Liver (tissue), 3 donors: ENCODE data around the gene CDH20.

ENCODE experiments used
- CTCF ChIP-seq: fragments of 150-350 bp; IDR thresholded peaks from 2 replicates; pipeline ENCODE4 v1.5.1; 2017; ENCODE audit warnings: improper control_type of control experiment, low read depth, low read length; ENCODE audit not compliant: missing input control
- FOXA1 ChIP-seq: IDR thresholded peaks from 2 replicates; pipeline ENCODE4 v1.6.1; 2016; ENCODE audit warnings: antibody characterized with exemption
- GABPA ChIP-seq, 2 donors: IDR thresholded peaks in 1 of 2; conservative IDR thresholded peaks in 1 of 2; 2 replicates each; pipeline ENCODE4 v1.6.1; 2016; ENCODE audit warnings: antibody characterized with exemption in 2 of 2, mild to moderate bottlenecking in 1 of 2, moderate library complexity in 1 of 2
- JUND ChIP-seq, 2 donors: IDR thresholded peaks; 2 replicates each; pipeline ENCODE4 v1.6.1; 2016; ENCODE audit warnings: antibody characterized with exemption in 2 of 2
- RAD21 ChIP-seq, 2 donors: IDR thresholded peaks; 2 replicates each; pipeline ENCODE4 v1.6.1; 2016; ENCODE audit warnings: antibody characterized with exemption in 2 of 2, mild to moderate bottlenecking in 2 of 2
- RXRA ChIP-seq, 2 donors: IDR thresholded peaks; 2 replicates each; pipeline ENCODE4 v1.6.1; 2017 to 2018; ENCODE audit warnings: antibody characterized with exemption in 2 of 2, mild to moderate bottlenecking in 1 of 2
- SP1 ChIP-seq: IDR thresholded peaks from 2 replicates; pipeline ENCODE4 v1.6.1; 2018; ENCODE audit warnings: antibody characterized with exemption, mild to moderate bottlenecking
- TAF1 ChIP-seq: conservative IDR thresholded peaks from 2 replicates; pipeline ENCODE4 v1.6.1; 2016; ENCODE audit warnings: antibody characterized with exemption, mild to moderate bottlenecking
- TF ChIP-seq, protein P1 (sequence below): IDR thresholded peaks from 2 replicates; pipeline ENCODE4 v1.6.1; 2016; ENCODE audit warnings: antibody characterized with exemption, mild to moderate bottlenecking
- TF ChIP-seq, protein P2 (sequence below): IDR thresholded peaks from 2 replicates; pipeline ENCODE4 v1.6.1; 2016; ENCODE audit warnings: antibody characterized with exemption
- donor health status: healthy.
- donor health status: healthy.

- TF ChIP-seq CTCF (no peak), GABPA (IDR thresholded peaks at IDR 0.05 in 1 of 2, conservative IDR thresholded peaks at IDR 0.05 in 1 of 2) (no peak), RAD21 (IDR thresholded peaks at IDR 0.05) (no peak), FOXA1 (no peak), RXRA (IDR thresholded peaks at IDR 0.05) (no peak), SP1 (no peak), TAF1 (no peak), JUND (IDR thresholded peaks at IDR 0.05) (no peak)
- TF ChIP-seq, protein P1, sequence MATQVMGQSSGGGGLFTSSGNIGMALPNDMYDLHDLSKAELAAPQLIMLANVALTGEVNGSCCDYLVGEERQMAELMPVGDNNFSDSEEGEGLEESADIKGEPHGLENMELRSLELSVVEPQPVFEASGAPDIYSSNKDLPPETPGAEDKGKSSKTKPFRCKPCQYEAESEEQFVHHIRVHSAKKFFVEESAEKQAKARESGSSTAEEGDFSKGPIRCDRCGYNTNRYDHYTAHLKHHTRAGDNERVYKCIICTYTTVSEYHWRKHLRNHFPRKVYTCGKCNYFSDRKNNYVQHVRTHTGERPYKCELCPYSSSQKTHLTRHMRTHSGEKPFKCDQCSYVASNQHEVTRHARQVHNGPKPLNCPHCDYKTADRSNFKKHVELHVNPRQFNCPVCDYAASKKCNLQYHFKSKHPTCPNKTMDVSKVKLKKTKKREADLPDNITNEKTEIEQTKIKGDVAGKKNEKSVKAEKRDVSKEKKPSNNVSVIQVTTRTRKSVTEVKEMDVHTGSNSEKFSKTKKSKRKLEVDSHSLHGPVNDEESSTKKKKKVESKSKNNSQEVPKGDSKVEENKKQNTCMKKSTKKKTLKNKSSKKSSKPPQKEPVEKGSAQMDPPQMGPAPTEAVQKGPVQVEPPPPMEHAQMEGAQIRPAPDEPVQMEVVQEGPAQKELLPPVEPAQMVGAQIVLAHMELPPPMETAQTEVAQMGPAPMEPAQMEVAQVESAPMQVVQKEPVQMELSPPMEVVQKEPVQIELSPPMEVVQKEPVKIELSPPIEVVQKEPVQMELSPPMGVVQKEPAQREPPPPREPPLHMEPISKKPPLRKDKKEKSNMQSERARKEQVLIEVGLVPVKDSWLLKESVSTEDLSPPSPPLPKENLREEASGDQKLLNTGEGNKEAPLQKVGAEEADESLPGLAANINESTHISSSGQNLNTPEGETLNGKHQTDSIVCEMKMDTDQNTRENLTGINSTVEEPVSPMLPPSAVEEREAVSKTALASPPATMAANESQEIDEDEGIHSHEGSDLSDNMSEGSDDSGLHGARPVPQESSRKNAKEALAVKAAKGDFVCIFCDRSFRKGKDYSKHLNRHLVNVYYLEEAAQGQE: no peak
- TF ChIP-seq, protein P2, sequence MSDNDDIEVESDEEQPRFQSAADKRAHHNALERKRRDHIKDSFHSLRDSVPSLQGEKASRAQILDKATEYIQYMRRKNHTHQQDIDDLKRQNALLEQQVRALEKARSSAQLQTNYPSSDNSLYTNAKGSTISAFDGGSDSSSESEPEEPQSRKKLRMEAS: no peak
These were observed 245.6 kb downstream of the CDH20 start for GRCh38 chr18:61578846-61579245.
